ENCODE measurements around the gene ANGEL2. TPM values are rescaled to one million over a fixed set of nuclear protein-coding genes. Genes with fewer than 3 reads are reported as not detected.

ANGEL2 gene
- total RNA-seq, 1 experiment from 2014 or later: 34.8 TPM

DNA sequence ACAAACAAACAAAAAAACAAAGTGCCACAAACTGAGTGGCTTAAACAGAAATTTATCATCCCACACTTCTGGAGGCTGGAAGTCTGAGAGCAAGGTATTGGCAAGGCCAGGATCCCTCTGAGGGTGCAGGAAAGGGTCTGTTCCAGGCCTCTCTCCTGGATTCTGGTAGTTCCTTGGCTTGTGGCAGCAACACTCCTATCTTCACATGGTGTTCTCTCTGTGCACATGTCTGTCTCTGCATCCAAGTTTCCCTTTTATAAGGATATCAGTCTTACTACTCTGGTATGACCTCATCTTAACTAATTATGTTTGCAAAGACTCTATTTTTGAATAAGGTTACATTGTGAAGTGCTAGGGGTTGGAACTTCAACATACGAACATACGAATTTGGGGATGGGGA lies 70.6 kb downstream of the ANGEL2 start:
- Histone ChIP-seq H3K4me3 (ENCODE audit: low read depth in 2 of 2, low read length in 2 of 2) (no peak overlapping the region), H3K27me3 (ENCODE audit: control insufficient read depth, insufficient read depth, low read length) (peaks cover 9% of the 10 kb centered on the region; the same call in 1 of the 2 replicates), H3K27ac (ENCODE audit: low read length) (no peak overlapping the region), H3K4me1 (ENCODE audit: control insufficient read depth, insufficient read depth, low read length) (no peaks in the 10 kb centered on the region), H3K9me3 (ENCODE audit: control insufficient read depth, insufficient read depth, low read depth, low read length) (no peaks in the 10 kb centered on the region), H3K36me3 (ENCODE audit: control insufficient read depth, insufficient read depth, low read length) (no peaks in the 10 kb centered on the region)
- in situ Hi-C loops (cut with HindIII; ENCODE audit: low pct_unique_long_range_greater_than_20kb, low sequenced_read_pairs) (no loop called here), intact Hi-C loops (cut with micrococcal nuclease; ENCODE audit: unreplicated experiment) (no loop called here)
- ChIA-PET POLR2A (no interaction called here), CTCF (no interaction called here)
- no TSS peak for BruUV-seq (replicated peaks)
- DNase-seq (ENCODE audit: low read depth, low spot score) (no peak), ATAC-seq (no peak)
- TF ChIP-seq REST (IDR thresholded peaks at IDR 0.05; ENCODE audit: insufficient read depth in 1 of 2, low read depth in 2 of 2, low read length in 1 of 2): no peak
- TF ChIP-seq, protein P1, sequence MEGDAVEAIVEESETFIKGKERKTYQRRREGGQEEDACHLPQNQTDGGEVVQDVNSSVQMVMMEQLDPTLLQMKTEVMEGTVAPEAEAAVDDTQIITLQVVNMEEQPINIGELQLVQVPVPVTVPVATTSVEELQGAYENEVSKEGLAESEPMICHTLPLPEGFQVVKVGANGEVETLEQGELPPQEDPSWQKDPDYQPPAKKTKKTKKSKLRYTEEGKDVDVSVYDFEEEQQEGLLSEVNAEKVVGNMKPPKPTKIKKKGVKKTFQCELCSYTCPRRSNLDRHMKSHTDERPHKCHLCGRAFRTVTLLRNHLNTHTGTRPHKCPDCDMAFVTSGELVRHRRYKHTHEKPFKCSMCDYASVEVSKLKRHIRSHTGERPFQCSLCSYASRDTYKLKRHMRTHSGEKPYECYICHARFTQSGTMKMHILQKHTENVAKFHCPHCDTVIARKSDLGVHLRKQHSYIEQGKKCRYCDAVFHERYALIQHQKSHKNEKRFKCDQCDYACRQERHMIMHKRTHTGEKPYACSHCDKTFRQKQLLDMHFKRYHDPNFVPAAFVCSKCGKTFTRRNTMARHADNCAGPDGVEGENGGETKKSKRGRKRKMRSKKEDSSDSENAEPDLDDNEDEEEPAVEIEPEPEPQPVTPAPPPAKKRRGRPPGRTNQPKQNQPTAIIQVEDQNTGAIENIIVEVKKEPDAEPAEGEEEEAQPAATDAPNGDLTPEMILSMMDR (IDR thresholded peaks at IDR 0.05): no peak
- no peak for TF ChIP-seq TCF7L2 (IDR thresholded peaks at IDR 0.05; ENCODE audit: low read depth, low read length)
- TF ChIP-seq SIN3A (IDR thresholded peaks at IDR 0.05; ENCODE audit: borderline replicate concordance, insufficient read depth, low read depth, low read length): no peak

GRCh38 chr1:212944229-212944901 lies 71.3 kb downstream of the ANGEL2 start:
- no peak for TF ChIP-seq SIN3A (IDR thresholded peaks at IDR 0.05; ENCODE audit: borderline replicate concordance, insufficient read depth, low read depth, low read length)
- TF ChIP-seq, protein P1 (IDR thresholded peaks at IDR 0.05): no peak
- TF ChIP-seq TCF7L2 (IDR thresholded peaks at IDR 0.05; ENCODE audit: low read depth, low read length): no peak
- no peak for TF ChIP-seq POLR2AphosphoS5 (IDR thresholded peaks at IDR 0.05; ENCODE audit: low read depth, low read length)
- TF ChIP-seq REST (IDR thresholded peaks at IDR 0.05; ENCODE audit: insufficient read depth in 1 of 2, low read depth in 2 of 2, low read length in 1 of 2): no peak
- no peak for ATAC-seq

More at GRCh38 chr1:212944229-212944901, 71.3 kb downstream of the ANGEL2 start:
- in situ Hi-C loops (cut with HindIII; ENCODE audit: low pct_unique_long_range_greater_than_20kb, low sequenced_read_pairs): no loop called here
- Histone ChIP-seq H3K27me3 (ENCODE audit: control insufficient read depth, insufficient read depth, low read length) (peaks cover 6% of the 10 kb centered on the region; the same call in 1 of the 2 replicates), H3K4me3 (ENCODE audit: low read depth in 2 of 2, low read length in 2 of 2) (no peak overlapping the region), H3K9me3 (ENCODE audit: control insufficient read depth, insufficient read depth, low read depth, low read length) (no peaks in the 10 kb centered on the region), H3K4me1 (ENCODE audit: control insufficient read depth, insufficient read depth, low read length) (no peaks in the 10 kb centered on the region), H3K27ac (ENCODE audit: low read length) (no peak overlapping the region), H3K36me3 (ENCODE audit: control insufficient read depth, insufficient read depth, low read length) (no peaks in the 10 kb centered on the region)
- CTCF ChIA-PET: no interaction called here
- no TSS peak for BruUV-seq (replicated peaks)
- intact Hi-C loops (cut with micrococcal nuclease; ENCODE audit: unreplicated experiment): no loop called here
- DNase-seq (ENCODE audit: low read depth, low spot score): no peak
- POLR2A ChIA-PET: no interaction called here

Data from Panc1 (cell line).